NT2/D1 (cell line): Measurements from ENCODE around the gene NTMT2.

ENCODE experiments used
- DNase-seq: peaks from one replicate; pipeline ENCODE4 v3.0.0-alpha.2; 2011; ENCODE audit warnings: low read depth, low spot score
- H3K27me3 ChIP-seq: 2 replicates; pipeline ENCODE4 v1.6.0; 2011; ENCODE audit warnings: mild to moderate bottlenecking; ENCODE audit not compliant: insufficient read length, insufficient read depth
- H3K36me3 ChIP-seq: 2 replicates; pipeline ENCODE4 v1.6.1; 2011; ENCODE audit warnings: mild to moderate bottlenecking, low read length, mixed read lengths; ENCODE audit not compliant: insufficient read depth, insufficient read length
- H3K4me1 ChIP-seq: 2 replicates; pipeline ENCODE4 v1.5.1; 2011; ENCODE audit not compliant: insufficient read depth, insufficient read length
- H3K4me3 ChIP-seq: 2 replicates; pipeline ENCODE4 v1.5.1; 2011; ENCODE audit warnings: low read depth; ENCODE audit not compliant: insufficient read length
- H3K9ac ChIP-seq: 2 replicates; pipeline ENCODE4 v1.6.0; 2011; ENCODE audit warnings: low read depth; ENCODE audit not compliant: insufficient read length
- H3K9me3 ChIP-seq: 2 replicates; pipeline ENCODE4 v1.5.1; 2011; ENCODE audit warnings: mild to moderate bottlenecking, low read length; ENCODE audit not compliant: insufficient read depth
- SUZ12 ChIP-seq: IDR thresholded peaks from 2 replicates; pipeline ENCODE4 v1.6.1; 2011; ENCODE audit not compliant: insufficient read length, insufficient read depth; ENCODE audit errors: extremely low read depth
- YY1 ChIP-seq: IDR thresholded peaks from 2 replicates; pipeline ENCODE4 v1.6.1; 2011; ENCODE audit not compliant: insufficient read length, insufficient read depth
- ZNF274 ChIP-seq: IDR thresholded peaks from 2 replicates; pipeline ENCODE4 v1.6.1; 2011; ENCODE audit warnings: mild to moderate bottlenecking, low read depth, low read length

The NTMT2 gene

GRCh38 chr1:170146720-170147263 is 1.0 kb downstream of the NTMT2 start:
- no peak overlapping the region for H3K4me3 ChIP-seq
- no peaks in the 10 kb centered on the region for H3K4me1 ChIP-seq

GRCh38 chr1:170149241-170149640 is 3.5 kb downstream of the NTMT2 start:
- no peaks in the 10 kb centered on the region for H3K4me1 ChIP-seq
- TF ChIP-seq SUZ12, result no peak
- no peak for TF ChIP-seq ZNF274
- TF ChIP-seq YY1, result no peak
- H3K36me3 ChIP-seq, result no peaks in the 10 kb centered on the region
- peaks cover 10% of the 10 kb centered on the region for H3K9me3 ChIP-seq
- H3K27me3 ChIP-seq, result peaks cover 15% of the 10 kb centered on the region
- no peak for DNase-seq
- H3K4me3 ChIP-seq, result no peak overlapping the region
- no peak overlapping the region for H3K9ac ChIP-seq

More at GRCh38 chr1:170146720-170147263, 1.0 kb downstream of the NTMT2 start:
- no peak for DNase-seq
- H3K36me3 ChIP-seq, result no peaks in the 10 kb centered on the region
- TF ChIP-seq SUZ12 (no peak), ZNF274 (no peak), YY1 (no peak)
- no peak overlapping the region for H3K9ac ChIP-seq
- H3K9me3 ChIP-seq, result peaks cover 10% of the 10 kb centered on the region
- peaks cover 20% of the 10 kb centered on the region for H3K27me3 ChIP-seq

GRCh38 chr1:170150016-170150415 is 4.3 kb downstream of the NTMT2 start:
- no peak for DNase-seq

GRCh38 chr1:170150921-170151320 is 5.2 kb downstream of the NTMT2 start:
- H3K4me1 ChIP-seq, result no peaks in the 10 kb centered on the region
- no peak for DNase-seq
- H3K9me3 ChIP-seq, result peaks cover 12% of the 10 kb centered on the region; the same call in 1 of the 2 replicates
- H3K9ac ChIP-seq, result no peak overlapping the region
- H3K27me3 ChIP-seq, result peaks cover 2% of the 10 kb centered on the region
- TF ChIP-seq SUZ12 (no peak), ZNF274 (no peak), YY1 (no peak)
- no peaks in the 10 kb centered on the region for H3K36me3 ChIP-seq
- H3K4me3 ChIP-seq, result no peak overlapping the region

More at GRCh38 chr1:170150016-170150415, 4.3 kb downstream of the NTMT2 start:
- Histone ChIP-seq H3K4me1 (no peaks in the 10 kb centered on the region), H3K9me3 (peaks cover 12% of the 10 kb centered on the region; the same call in 1 of the 2 replicates), H3K9ac (no peak overlapping the region), H3K4me3 (no peak overlapping the region), H3K36me3 (no peaks in the 10 kb centered on the region), H3K27me3 (peaks cover 8% of the 10 kb centered on the region)
- TF ChIP-seq ZNF274 (no peak), YY1 (no peak), SUZ12 (no peak)

GRCh38 chr1:170153417-170153816 is 7.7 kb downstream of the NTMT2 start:
- Histone ChIP-seq H3K9me3 (peaks cover 12% of the 10 kb centered on the region; the same call in 1 of the 2 replicates), H3K27me3 (no peaks in the 10 kb centered on the region), H3K36me3 (no peaks in the 10 kb centered on the region), H3K4me3 (no peak overlapping the region), H3K4me1 (no peaks in the 10 kb centered on the region), H3K9ac (no peak overlapping the region)
- TF ChIP-seq ZNF274 (no peak), SUZ12 (no peak), YY1 (no peak)
- DNase-seq, result no peak

GRCh38 chr1:170155055-170155454 is 9.3 kb downstream of the NTMT2 start:
- no peaks in the 10 kb centered on the region for H3K36me3 ChIP-seq
- no peaks in the 10 kb centered on the region for H3K27me3 ChIP-seq
- peaks cover 12% of the 10 kb centered on the region; the same call in 1 of the 2 replicates for H3K9me3 ChIP-seq
- H3K4me1 ChIP-seq, result no peaks in the 10 kb centered on the region
- H3K9ac ChIP-seq, result no peak overlapping the region
- TF ChIP-seq SUZ12 (no peak), YY1 (no peak), ZNF274 (no peak)
- no peak for DNase-seq
- H3K4me3 ChIP-seq, result no peak overlapping the region

GRCh38 chr1:170156594-170156993 is 10.8 kb downstream of the NTMT2 start:
- no peak overlapping the region for H3K9ac ChIP-seq
- TF ChIP-seq ZNF274 (no peak), SUZ12 (no peak), YY1 (no peak)
- DNase-seq, result no peak
- H3K27me3 ChIP-seq, result no peaks in the 10 kb centered on the region
- no peak overlapping the region for H3K4me3 ChIP-seq
- no peaks in the 10 kb centered on the region for H3K36me3 ChIP-seq
- peaks cover 12% of the 10 kb centered on the region; the same call in 1 of the 2 replicates for H3K9me3 ChIP-seq
- H3K4me1 ChIP-seq, result no peaks in the 10 kb centered on the region
